HCT116 (cell line): Measurements from ENCODE around the gene SPRED2. TPM values are rescaled to one million over a fixed set of nuclear protein-coding genes. Genes with fewer than 3 reads are reported as not detected.

ENCODE experiments used
- ATAC-seq: fragments of 200-7000 bp; cut with Tn5 transposase; 2 replicates; pipeline ENCODE4 v1.9.1; 2020; ENCODE audit warnings: mild to moderate bottlenecking, moderate library complexity
- BruUV-seq: library from RNA; stranded (reverse); fragments of 400-500 nt; replicated peaks from 2 replicates; lab custom pipeline; 2021; lab: Mats Ljungman, UMichigan
- CTCF ChIA-PET: fragments of 300-600 bp; sonication (Branson Sonifier 250); formaldehyde crosslinking; loops from one replicate; lab custom pipeline; 2021; ENCODE audit warnings: antibody characterized with exemption; lab: Charles Lee
- POLR2A ChIA-PET: fragments of 300-600, 350-600 bp; sonication (Branson Sonifier 250); formaldehyde crosslinking; loops from one replicate; lab custom pipeline; 2021; ENCODE audit warnings: antibody characterized with exemption; lab: Charles Lee
- RAD21 ChIA-PET, 2 experiments: fragments of 300-600 bp; sonication (Branson Sonifier 250); formaldehyde crosslinking; loops; one replicate each; lab custom pipeline; 2023; ENCODE audit warnings: low total read pairs in 2 of 2; ENCODE audit not compliant: uncharacterized antibody in 2 of 2, unreplicated experiment in 2 of 2, low non-redundant PET in 1 of 2; lab: Charles Lee
- DNase-seq: peaks from one replicate; pipeline ENCODE4 v3.0.0-alpha.2; 2010; ENCODE audit warnings: low read depth, low spot score
- H2AFZ ChIP-seq: fragments of 200-600 bp; shearing (Covaris generic), sonication (generic); 2 replicates; pipeline ENCODE4 v1.6.1; 2017; ENCODE audit warnings: low read depth, mixed run types, mixed read lengths, antibody characterized with exemption, low read length; ENCODE audit not compliant: poor library complexity, severe bottlenecking
- H3K27ac ChIP-seq: 2 replicates; pipeline ENCODE4 v1.5.1; 2012; ENCODE audit warnings: low read depth, low read length
- H3K27me3 ChIP-seq: fragments of 200-600 bp; sonication (generic); 2 replicates; pipeline ENCODE4 v1.6.1; 2016; ENCODE audit warnings: mixed run types, low read length, mixed read lengths; ENCODE audit not compliant: insufficient read depth
- H3K36me3 ChIP-seq, 2 experiments: fragments of 200-500 bp in 1 of 2; fragments of 200-600 bp in 1 of 2; sonication (Bioruptor generic) in 1 of 2; sonication (generic) in 1 of 2; 2 replicates each; pipeline versions ENCODE4 v1.5.1 to v1.6.1; 2014 to 2016; ENCODE audit warnings: low read length in 2 of 2, inconsistent platforms in 1 of 2, mixed read lengths in 1 of 2, mixed run types in 1 of 2; ENCODE audit not compliant: insufficient read depth in 2 of 2, control insufficient read depth in 1 of 2
- H3K4me1 ChIP-seq, 2 experiments: fragments of 200-600 bp in 1 of 2; sonication (generic) in 1 of 2; 2 replicates each; pipeline versions ENCODE4 v1.5.1 to v1.6.1; 2012 to 2017; ENCODE audit warnings: low read length in 2 of 2, inconsistent platforms in 1 of 2, mild to moderate bottlenecking in 1 of 2, mixed read lengths in 1 of 2, mixed run types in 1 of 2, moderate library complexity in 1 of 2; ENCODE audit not compliant: insufficient read depth in 2 of 2, control insufficient read depth in 1 of 2
- H3K4me2 ChIP-seq: fragments of 200-600 bp; sonication (generic); 2 replicates; pipeline ENCODE4 v1.6.1; 2017; ENCODE audit warnings: mixed run types, low read length, mixed read lengths
- H3K4me3 ChIP-seq, 2 experiments: fragments of 200-600 bp in 1 of 2; sonication (generic) in 1 of 2; replicated peaks in 1 of 2; 2 replicates each; pipeline ENCODE4 v1.5.1; 2011 to 2016; ENCODE audit warnings: low read length in 2 of 2, control low read depth in 1 of 2, low read depth in 1 of 2, mild to moderate bottlenecking in 1 of 2, mixed read lengths in 1 of 2, mixed run types in 1 of 2
- H3K79me2 ChIP-seq: fragments of 200-600 bp; sonication (generic); 2 replicates; pipeline ENCODE4 v1.6.1; 2017; ENCODE audit warnings: mild to moderate bottlenecking, mixed run types, low read length, moderate library complexity, mixed read lengths; ENCODE audit not compliant: insufficient read depth
- H3K9ac ChIP-seq: fragments of 200-600 bp; sonication (generic); 2 replicates; pipeline ENCODE4 v1.6.1; 2016; ENCODE audit warnings: low read length, mixed read lengths
- H3K9me2 ChIP-seq: fragments of 200-600 bp; sonication (generic), shearing (Covaris generic); 2 replicates; pipeline ENCODE4 v1.6.1; 2017; ENCODE audit warnings: mixed run types, mild to moderate bottlenecking, moderate library complexity; ENCODE audit not compliant: insufficient read depth
- H3K9me3 ChIP-seq, 2 experiments: fragments of 200-500 bp in 1 of 2; fragments of 200-600 bp in 1 of 2; sonication (Bioruptor generic) in 1 of 2; sonication (generic) in 1 of 2; 2 replicates each; pipeline ENCODE4 v1.6.1; 2014 to 2017; ENCODE audit warnings: low read length in 2 of 2, mixed read lengths in 2 of 2, inconsistent platforms in 1 of 2, low read depth in 1 of 2, mild to moderate bottlenecking in 1 of 2, mixed run types in 1 of 2, moderate library complexity in 1 of 2; ENCODE audit not compliant: control insufficient read depth in 1 of 2, insufficient read depth in 1 of 2
- H4K20me1 ChIP-seq: fragments of 200-600 bp; sonication (generic), shearing (Covaris generic); 2 replicates; pipeline ENCODE4 v1.6.1; 2017; ENCODE audit warnings: mixed run types, mild to moderate bottlenecking, moderate library complexity; ENCODE audit not compliant: insufficient read depth
- ATF3 ChIP-seq: IDR thresholded peaks from 2 replicates; pipeline ENCODE4 v1.6.1; 2012
- CBX3 ChIP-seq: IDR thresholded peaks from 2 replicates; pipeline ENCODE4 v1.6.1; 2012; ENCODE audit warnings: low read depth
- EZH2 ChIP-seq: fragments of 200-600 bp; sonication (generic); IDR thresholded peaks from 2 replicates; pipeline ENCODE4 v1.6.1; 2017; ENCODE audit warnings: antibody characterized with exemption, mixed run types
- FOSL1 ChIP-seq: IDR thresholded peaks from 2 replicates; pipeline ENCODE4 v1.6.1; 2012; ENCODE audit warnings: low read depth
- JUND ChIP-seq: IDR thresholded peaks from 2 replicates; pipeline ENCODE4 v1.6.1; 2012
- MAX ChIP-seq: IDR thresholded peaks from 2 replicates; pipeline ENCODE4 v1.6.1; 2012
- POLR2A ChIP-seq: IDR thresholded peaks from 2 replicates; pipeline ENCODE4 v1.7.0; 2011; ENCODE audit warnings: borderline replicate concordance; ENCODE audit not compliant: insufficient read depth, insufficient read length; ENCODE audit errors: extremely low read depth
- POLR2AphosphoS5 ChIP-seq: IDR thresholded peaks from 2 replicates; pipeline ENCODE4 v1.6.1; 2011; ENCODE audit warnings: mild to moderate bottlenecking, low read depth, low read length, moderate library complexity
- RAD21 ChIP-seq: IDR thresholded peaks from 2 replicates; pipeline ENCODE4 v1.6.1; 2012; ENCODE audit warnings: low read depth, mild to moderate bottlenecking
- REST ChIP-seq: IDR thresholded peaks from 2 replicates; pipeline ENCODE4 v1.6.1; 2012; ENCODE audit warnings: low read depth
- SIN3A ChIP-seq: IDR thresholded peaks from 2 replicates; pipeline ENCODE4 v1.6.1; 2012; ENCODE audit warnings: low read depth
- TCF7L2 ChIP-seq: IDR thresholded peaks from 2 replicates; pipeline ENCODE4 v1.7.0; 2011; ENCODE audit warnings: borderline replicate concordance, inconsistent platforms; ENCODE audit not compliant: insufficient read depth, insufficient read length; ENCODE audit errors: extremely low read depth
- YY1 ChIP-seq: IDR thresholded peaks from 2 replicates; pipeline ENCODE4 v1.6.1; 2011; ENCODE audit warnings: low read length, low read depth, moderate library complexity, mild to moderate bottlenecking; ENCODE audit not compliant: insufficient replicate concordance; ENCODE audit errors: extremely low read depth
- ZFX ChIP-seq: fragments of 450-650 bp; IDR thresholded peaks from 2 replicates; pipeline ENCODE4 v1.6.1; 2017
- intact Hi-C: fragments of 100-400 bp; cut with micrococcal nuclease; formaldehyde crosslinking; loops from 2 replicates; pipeline ENCODE4 v1.10.0; 2022
- total RNA-seq: library from RNA; stranded (reverse); gene quantifications from one replicate; pipeline ENCODE4 v1.2.1, GENCODE V29; 2021; ENCODE audit not compliant: unreplicated experiment

The SPRED2 gene
- total RNA-seq, 1 experiment from 2014 or later: 62.6 TPM

GRCh38 chr2:65319072-65319673 is 113.2 kb downstream of the SPRED2 start:
- CTCF ChIA-PET: no interaction called here
- peaks cover 18 to 40% of the 10 kb centered on the region in 2 experiments for H3K4me1 ChIP-seq

More at GRCh38 chr2:65319072-65319673, 113.2 kb downstream of the SPRED2 start:
- ATAC-seq (no peak), DNase-seq (no peak)
- Histone ChIP-seq H3K9me2 (no peaks in the 10 kb centered on the region), H2AFZ (no peak overlapping the region), H3K27me3 (no peaks in the 10 kb centered on the region), H3K4me3 (no peak overlapping the region), H3K79me2 (peaks cover 8% of the 10 kb centered on the region; the same call in 1 of the 2 replicates), H3K27ac (peak overlapping the region; percentile 56; the same call in 1 of the 2 replicates), H3K4me2 (peak overlapping the region; percentile 68), H3K36me3 (peaks cover 5 to 21% of the 10 kb centered on the region in 2 experiments; a peak in 3 of 4 replicates), H4K20me1 (no peaks in the 10 kb centered on the region), H3K9me3 (no peaks in the 10 kb centered on the region), H3K9ac (peak overlapping the region; percentile 52)
- intact Hi-C loops: no loop called here
- ChIA-PET POLR2A (no interaction called here), RAD21 (interaction anchor here in 1 of 2 experiments (0.5 kb wide), 1 partner anchor 44 kb away, joined by 3 read pairs; no protein-coding TSS in a partner anchor)
- BruUV-seq: no TSS peak
- no peak for TF ChIP-seq SIN3A
- no peak for TF ChIP-seq JUND
- TF ChIP-seq MAX: no peak
- TF ChIP-seq EZH2: no peak
- TF ChIP-seq POLR2A: no peak
- TF ChIP-seq TCF7L2: no peak
- TF ChIP-seq YY1: no peak
- TF ChIP-seq ATF3: no peak
- no peak for TF ChIP-seq ZFX
- TF ChIP-seq RAD21: no peak
- no peak for TF ChIP-seq REST
- TF ChIP-seq CBX3: no peak
- no peak for TF ChIP-seq POLR2AphosphoS5
- TF ChIP-seq FOSL1: no peak
